NCI-H82 treated with DMSO at 0.1 percent for 48 hours (cell line): ENCODE results near the gene PCDHGA3.
"Not testable (repeated sequence)": the region's sequence is repeated elsewhere in the genome, so short reads cannot be mapped to it uniquely, and the experiment has no call there.

Experiments used
- DNase-seq: peaks from one replicate; lab custom pipeline; 2025; ENCODE audit not compliant: unreplicated experiment; lab: John Stamatoyannopoulos, UW

Gene PCDHGA3

DNA sequence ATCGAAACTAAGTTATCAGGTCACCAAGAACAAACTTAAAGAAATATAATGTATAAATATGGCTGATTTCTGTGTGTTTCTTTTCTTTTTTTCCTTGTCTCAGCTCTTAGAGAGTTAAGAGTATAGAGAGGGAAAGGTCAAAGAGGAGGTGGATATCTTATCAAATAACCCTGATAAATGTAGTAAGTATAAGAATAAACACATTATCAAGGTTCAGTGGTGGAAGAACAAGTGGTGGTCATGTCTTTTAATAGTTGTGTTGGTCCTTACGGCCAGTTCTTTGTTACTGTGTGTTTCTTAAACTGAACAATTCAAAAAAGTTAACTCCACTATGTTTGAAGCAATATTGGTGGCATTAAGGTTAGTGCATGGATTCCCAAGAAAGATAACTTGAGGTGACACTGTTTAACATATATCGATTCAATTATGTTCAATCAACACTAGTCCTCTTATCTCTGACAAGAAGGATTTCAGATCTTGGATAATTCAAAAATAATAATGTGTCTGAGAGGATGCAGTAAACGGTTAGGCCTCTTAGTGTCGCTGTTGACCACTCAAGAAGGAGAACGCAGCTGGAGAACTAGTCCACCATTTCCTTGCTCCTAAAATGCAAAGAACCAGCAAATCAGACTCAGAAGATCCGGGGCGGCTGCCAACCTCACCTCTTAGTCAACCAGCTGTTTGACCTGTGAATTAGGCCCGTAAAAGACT, at the start of gene PCDHGA3:
TSS of gene PCDHGA3 (plus strand) at position 588 of the 711 bp plus-strand sequence. CDS start 205 bp downstream, outside the sequence.
- no peak for DNase-seq

DNA sequence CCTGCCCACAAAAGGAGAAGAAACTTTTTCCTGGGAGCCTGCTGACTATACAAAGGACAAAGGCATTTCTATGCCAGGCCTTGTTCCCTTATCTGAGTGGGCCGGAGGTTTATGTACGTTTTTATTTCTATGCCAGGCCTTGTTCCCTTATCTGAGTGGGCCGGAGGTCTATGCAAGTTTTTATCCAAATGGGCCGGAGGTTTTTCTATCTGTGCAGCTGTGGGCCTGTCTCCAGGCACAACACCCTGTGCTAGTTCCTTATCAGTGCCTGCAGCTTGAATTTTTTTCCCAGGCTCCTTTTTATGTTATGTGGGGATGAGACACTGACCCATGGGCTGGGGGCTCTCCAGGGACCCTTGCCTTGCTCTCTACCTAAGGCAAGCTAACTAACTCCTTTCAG, 45.3 kb upstream of the PCDHGA3 start:
- DNase-seq, result no peak

DNA sequence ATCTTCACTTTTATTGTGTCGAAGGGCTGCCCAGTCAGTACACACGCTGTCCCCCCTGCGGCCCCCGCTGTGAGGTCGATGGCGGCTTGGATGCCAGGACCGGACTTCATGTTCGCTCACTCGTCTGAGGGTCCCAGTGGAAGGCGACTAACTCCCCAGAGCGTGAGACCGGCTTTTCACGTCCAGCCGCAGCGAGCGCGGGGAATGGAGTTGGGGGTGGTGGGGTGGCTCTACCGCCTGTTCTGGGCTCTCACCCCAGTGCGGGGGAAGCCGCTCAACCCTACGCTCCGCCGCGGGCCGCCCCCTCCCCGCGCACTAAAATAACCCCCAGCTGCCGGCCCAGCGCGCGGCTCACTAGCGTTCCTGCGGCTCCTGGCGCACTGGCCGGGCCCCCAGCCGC, 39.9 kb upstream of the PCDHGA3 start, which contains the start of gene SLC25A2:
TSS of gene SLC25A2 (minus strand) at position 294 of the 400 bp plus-strand sequence. CDS start at position 110, 184 bp downstream.
- DNase-seq, result no peak

DNA sequence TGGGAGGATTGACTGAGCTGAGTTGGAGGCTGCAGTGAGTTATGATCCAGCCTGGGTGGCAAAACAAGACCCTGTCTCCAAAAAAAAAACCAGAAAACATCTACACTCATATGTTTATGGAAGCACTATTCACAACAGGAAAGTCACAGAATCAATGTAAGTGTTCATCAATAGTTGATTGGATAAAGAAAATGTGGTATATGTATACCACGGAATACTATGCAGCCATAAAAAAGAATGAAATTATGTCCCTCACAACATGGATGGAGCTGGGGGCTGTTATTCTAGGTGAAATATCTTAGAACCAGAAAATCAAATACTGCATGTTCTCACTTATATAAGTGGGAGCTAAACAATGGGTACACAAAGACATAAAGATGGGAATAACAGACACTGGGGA, 37.0 kb upstream of the PCDHGA3 start:
- DNase-seq, result no peak

GRCh38 chr5:141313711-141314110, 29.9 kb upstream of the PCDHGA3 start:
- DNase-seq, result no peak

DNA sequence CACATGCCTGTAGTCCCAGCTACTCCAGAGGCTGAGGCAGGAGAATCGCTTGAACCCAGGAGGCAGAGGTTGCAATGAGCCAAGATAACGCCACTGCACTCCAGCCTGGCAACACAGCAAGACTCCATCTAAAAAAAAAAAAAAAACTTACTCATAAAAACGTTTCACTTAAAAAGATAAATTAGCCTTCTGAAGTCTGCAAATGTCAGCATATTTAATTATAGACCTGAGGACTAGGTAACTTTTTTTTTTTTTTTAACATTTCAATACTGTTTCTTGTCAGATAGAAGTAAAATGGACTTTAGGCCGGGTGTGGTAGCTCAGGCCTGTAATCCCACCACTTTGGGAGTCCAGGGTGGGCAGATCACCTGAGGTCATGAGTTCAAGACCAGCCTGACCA, 26.7 kb upstream of the PCDHGA3 start:
- not testable (repeated sequence) for DNase-seq

- no peak for DNase-seq
These were observed 24.4 kb upstream of the PCDHGA3 start for GRCh38 chr5:141319202-141319601.

DNA sequence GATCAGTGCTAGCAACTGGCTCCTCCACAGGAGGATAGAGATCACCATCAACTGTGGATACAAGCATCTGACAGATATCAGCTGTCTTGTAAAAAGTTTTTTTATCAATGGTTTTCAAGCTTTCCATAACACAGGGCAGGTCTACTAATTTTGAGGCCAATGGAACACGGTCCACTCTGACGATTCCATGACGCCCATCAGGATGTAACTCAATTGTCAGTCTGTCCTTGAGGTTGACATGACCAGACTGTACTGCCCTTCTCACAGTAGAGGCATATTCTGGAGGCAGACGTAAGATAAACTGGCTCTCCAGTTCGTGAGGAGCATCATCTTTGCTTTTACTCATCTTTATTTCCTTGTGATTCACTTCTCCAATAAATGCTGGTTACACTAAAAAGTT, 23.9 kb upstream of the PCDHGA3 start:
- DNase-seq, result no peak

DNA sequence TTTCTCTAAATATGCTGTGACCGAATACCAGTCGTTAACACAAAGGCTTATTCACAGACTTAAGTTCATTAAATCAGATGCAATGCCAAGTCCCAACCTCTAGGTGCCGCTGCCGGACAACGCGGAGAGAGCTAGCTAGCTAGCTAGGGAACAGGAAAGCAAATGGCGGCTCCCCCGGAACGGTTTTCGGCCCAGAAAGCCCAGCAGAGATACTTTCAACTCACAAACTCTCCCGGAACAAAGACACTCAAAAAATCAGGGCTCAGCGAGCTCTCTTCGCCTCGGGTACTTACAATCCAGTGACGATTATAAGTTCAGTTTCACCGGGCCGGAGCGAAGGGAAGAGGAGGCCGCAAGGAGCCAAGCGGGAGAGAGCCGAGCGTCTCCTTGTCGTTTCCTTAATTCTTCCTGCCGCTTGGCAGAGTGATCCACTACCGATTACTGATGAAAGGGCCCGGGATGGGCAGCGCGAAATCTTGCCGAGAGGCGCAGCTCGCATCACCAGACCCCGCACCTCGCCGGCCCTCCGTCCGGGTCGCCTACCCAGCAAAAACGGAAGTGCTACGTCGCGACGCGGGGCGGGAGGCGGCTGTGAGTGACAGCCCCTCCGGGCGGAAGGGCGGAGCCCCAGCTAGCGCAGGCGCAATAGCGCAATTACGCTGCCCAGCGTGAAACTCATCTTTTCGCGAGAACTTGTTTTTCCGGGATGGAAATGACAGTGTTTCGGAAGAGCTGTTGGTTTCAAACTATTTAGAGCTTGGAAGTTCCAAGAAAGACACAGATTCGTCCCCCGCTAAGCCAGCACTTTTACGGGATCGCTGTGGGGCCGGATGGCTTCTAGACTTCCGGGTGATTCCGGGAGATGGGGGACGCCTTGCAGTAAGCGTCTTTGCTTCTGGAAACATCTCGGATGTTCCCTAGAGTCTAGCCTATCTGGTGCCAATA, 23.1 kb upstream of the PCDHGA3 start, which contains the start of gene TAF7:
TSS of gene TAF7 (minus strand) at position 560 of the 945 bp plus-strand sequence. CDS start 740 bp downstream, outside the sequence.
- peak; percentile 27 for DNase-seq

- DNase-seq, result no peak
These were observed 21.4 kb upstream of the PCDHGA3 start for GRCh38 chr5:141322261-141322660.

- peak; percentile 5 for DNase-seq
These were observed 17.4 kb upstream of the PCDHGA3 start for GRCh38 chr5:141326088-141326854.

GRCh38 chr5:141328231-141328630, 15.4 kb upstream of the PCDHGA3 start:
- no peak for DNase-seq

GRCh38 chr5:141330299-141331080, 13.1 kb upstream of the PCDHGA3 start, which contains the start of gene PCDHGA1:
Gene PCDHGA1 (plus strand): TSS chr5:141330514.
- DNase-seq, result no peak

DNA sequence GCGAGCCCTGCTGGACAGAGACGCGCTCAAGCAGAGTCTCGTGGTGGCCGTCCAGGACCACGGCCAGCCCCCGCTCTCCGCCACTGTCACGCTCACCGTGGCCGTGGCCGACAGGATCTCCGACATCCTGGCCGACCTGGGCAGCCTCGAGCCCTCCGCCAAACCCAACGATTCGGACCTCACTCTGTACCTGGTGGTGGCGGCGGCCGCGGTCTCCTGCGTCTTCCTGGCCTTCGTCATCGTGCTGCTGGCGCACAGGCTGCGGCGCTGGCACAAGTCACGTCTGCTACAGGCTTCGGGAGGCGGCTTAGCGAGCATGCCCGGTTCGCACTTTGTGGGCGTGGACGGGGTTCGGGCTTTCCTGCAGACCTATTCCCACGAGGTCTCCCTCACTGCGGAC, 11.1 kb upstream of the PCDHGA3 start:
- DNase-seq, result not testable (repeated sequence)

DNA sequence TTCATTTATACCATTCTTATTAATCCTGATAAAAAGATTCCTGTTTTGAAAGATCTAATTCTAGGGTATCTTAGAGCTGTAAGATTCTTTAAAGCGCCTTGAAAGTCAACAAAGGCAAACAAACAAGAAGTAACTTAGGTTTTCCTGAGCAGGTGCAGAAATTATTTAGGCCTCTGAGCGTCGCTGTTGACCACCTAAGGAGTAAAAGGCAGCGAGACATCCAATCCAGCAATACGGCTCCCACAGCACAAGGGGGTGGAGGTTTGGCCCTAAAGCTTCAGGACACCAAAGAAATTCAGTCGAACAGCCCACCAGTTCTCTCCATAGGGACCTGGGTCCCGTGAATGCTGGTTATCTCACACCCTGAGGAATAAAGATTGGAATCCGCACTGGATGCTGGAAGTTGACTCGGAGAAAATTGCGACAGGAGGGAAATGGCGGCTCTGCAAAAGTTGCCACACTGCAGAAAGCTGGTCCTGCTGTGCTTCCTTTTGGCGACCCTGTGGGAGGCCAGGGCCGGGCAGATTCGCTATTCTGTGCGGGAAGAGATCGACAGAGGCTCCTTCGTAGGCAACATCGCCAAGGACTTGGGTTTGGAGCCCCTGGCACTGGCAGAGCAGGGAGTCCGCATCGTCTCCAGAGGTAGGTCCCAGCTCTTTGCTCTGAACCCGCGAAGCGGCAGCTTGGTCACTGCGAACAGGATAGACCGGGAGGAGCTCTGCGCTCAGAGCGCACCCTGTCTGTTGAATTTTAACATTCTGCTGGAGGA, 4.9 kb upstream of the PCDHGA3 start, which contains the start of gene PCDHGA2:
TSS of gene PCDHGA2 (plus strand) at position 223 of the 769 bp plus-strand sequence.
- DNase-seq, result no peak

- not testable (repeated sequence) for DNase-seq
These were observed 2.8 kb upstream of the PCDHGA3 start for GRCh38 chr5:141340781-141341354.

DNA sequence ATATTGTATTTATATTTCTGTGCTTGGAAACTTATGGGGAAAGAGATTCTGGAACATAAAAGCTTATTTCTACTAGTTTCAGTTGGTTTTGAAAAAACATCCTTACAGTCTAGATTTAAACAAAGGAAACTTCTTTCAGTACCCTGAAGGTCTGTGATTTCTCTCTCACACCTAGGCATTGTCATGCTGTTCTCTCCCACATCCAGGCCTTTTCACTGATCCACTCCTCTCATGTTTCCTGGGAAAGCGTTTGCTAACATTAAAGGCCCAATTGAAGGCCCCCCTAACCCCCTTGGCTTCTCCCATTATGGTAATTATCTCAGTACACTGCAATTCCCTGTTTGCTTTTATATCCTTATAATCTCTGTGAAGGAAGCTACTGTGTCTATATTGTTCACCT, 856 bp upstream of the PCDHGA3 start:
- DNase-seq, result no peak

DNA sequence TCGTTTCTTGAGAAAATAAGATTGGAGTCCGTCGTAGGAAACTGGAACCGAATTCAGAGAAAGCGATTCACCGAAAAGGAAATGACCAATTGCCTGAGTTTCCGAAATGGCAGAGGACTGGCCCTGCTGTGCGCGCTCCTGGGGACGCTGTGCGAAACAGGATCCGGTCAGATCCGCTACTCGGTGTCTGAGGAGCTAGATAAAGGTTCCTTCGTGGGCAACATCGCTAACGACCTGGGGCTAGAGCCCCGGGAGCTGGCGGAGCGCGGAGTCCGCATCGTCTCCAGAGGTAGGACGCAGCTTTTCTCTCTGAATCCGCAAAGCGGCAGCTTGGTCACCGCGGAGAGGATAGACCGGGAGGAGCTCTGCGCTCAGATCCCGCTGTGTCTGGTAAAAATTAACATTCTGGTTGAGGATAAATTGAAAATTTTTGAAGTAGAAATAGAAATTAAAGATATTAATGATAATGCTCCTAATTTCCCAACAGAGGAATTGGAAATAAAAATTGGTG, 379 bp downstream of the PCDHGA3 start:
- no peak for DNase-seq

DNA sequence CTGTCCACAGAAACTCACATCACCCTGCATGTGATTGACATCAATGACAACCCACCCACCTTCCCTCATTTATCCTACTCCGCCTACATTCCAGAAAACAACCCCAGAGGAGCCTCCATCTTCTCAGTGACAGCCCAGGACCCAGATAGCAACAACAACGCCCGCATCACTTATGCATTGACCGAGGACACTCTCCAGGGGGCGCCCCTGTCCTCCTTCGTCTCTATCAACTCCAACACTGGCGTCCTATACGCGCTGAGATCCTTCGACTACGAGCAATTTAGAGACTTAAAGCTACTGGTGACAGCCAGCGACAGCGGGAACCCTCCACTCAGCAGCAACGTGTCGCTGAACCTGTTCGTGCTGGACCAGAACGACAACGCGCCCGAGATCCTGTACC, 1.7 kb downstream of the PCDHGA3 start:
- DNase-seq, result no peak
